Hypothalamus (tissue), 51 donors: ENCODE measurements around the gene IFT22.
"Not testable (repeated sequence)": the region's sequence is repeated elsewhere in the genome, so short reads cannot be mapped to it uniquely, and the experiment has no call there.

Source experiments
- DNase-seq, 51 donors: peaks; one replicate each; lab custom pipeline; 2025; lab: John Stamatoyannopoulos, UW

The IFT22 gene

GRCh38 chr7:101321491-101322401 is at the start of gene IFT22:
IFT22 (minus strand) TSS chr7:101321812; CDS start chr7:101321709, 103 bp downstream.
- DNase-seq = peak; percentile 47 to 91 (median 78)

GRCh38 chr7:101370836-101371235 is 49.2 kb upstream of the IFT22 start:
- DNase-seq = no peak

- DNase-seq = no peak
These were observed 47.0 kb upstream of the IFT22 start for GRCh38 chr7:101368422-101369165.

- no peak for DNase-seq
These were observed 46.1 kb upstream of the IFT22 start for GRCh38 chr7:101367676-101368075.

- peak in 1 of 51 donors; percentile 18 for DNase-seq
These were observed 44.3 kb upstream of the IFT22 start for GRCh38 chr7:101365956-101366355.

- DNase-seq = peak in 43 of 51 donors; percentile 5 to 71 (median 29)
These were observed 42.2 kb upstream of the IFT22 start for GRCh38 chr7:101363734-101364374.

- peak in 2 of 51 donors; percentile 7 to 8 for DNase-seq
These were observed 41.7 kb upstream of the IFT22 start for GRCh38 chr7:101363196-101363733.

GRCh38 chr7:101362334-101363195 is 41.0 kb upstream of the IFT22 start, which contains the start of gene COL26A1:
COL26A1 (plus strand) TSS chr7:101362875; CDS start chr7:101363033, 158 bp downstream.
- peak in 14 of 51 donors; percentile 3 to 26 (median 12) for DNase-seq

GRCh38 chr7:101357433-101357832 is 35.8 kb upstream of the IFT22 start:
- no peak for DNase-seq

GRCh38 chr7:101352920-101353308 is 31.3 kb upstream of the IFT22 start:
- DNase-seq = no peak

- not testable (repeated sequence) for DNase-seq
These were observed 27.7 kb upstream of the IFT22 start for GRCh38 chr7:101349300-101349699.

GRCh38 chr7:101348456-101349067 is 26.9 kb upstream of the IFT22 start:
- not testable (repeated sequence) for DNase-seq

GRCh38 chr7:101347477-101347876 is 25.9 kb upstream of the IFT22 start:
- no peak for DNase-seq

GRCh38 chr7:101342892-101343291 is 21.3 kb upstream of the IFT22 start:
- DNase-seq = no peak

- DNase-seq = no peak
These were observed 18.8 kb upstream of the IFT22 start for GRCh38 chr7:101340379-101340778.

GRCh38 chr7:101333912-101334311 is 12.3 kb upstream of the IFT22 start:
- no peak for DNase-seq

- no peak for DNase-seq
These were observed 10.4 kb upstream of the IFT22 start for GRCh38 chr7:101332026-101332425.

GRCh38 chr7:101330011-101330484 is 8.4 kb upstream of the IFT22 start:
- DNase-seq = no peak

- DNase-seq = no peak
These were observed 6.5 kb upstream of the IFT22 start for GRCh38 chr7:101328159-101328558.
